ENCODE data around the gene COL11A1. TPM values are rescaled to one million over a fixed set of nuclear protein-coding genes. Genes with fewer than 3 reads are reported as not detected.
A peak's percentile ranks its signal among the peaks of the same experiment; 100 is the strongest.

The COL11A1 gene
- total and polyA plus RNA-seq, 2 experiments from 2014 or later: 12.3 to 12.5 TPM

DNA sequence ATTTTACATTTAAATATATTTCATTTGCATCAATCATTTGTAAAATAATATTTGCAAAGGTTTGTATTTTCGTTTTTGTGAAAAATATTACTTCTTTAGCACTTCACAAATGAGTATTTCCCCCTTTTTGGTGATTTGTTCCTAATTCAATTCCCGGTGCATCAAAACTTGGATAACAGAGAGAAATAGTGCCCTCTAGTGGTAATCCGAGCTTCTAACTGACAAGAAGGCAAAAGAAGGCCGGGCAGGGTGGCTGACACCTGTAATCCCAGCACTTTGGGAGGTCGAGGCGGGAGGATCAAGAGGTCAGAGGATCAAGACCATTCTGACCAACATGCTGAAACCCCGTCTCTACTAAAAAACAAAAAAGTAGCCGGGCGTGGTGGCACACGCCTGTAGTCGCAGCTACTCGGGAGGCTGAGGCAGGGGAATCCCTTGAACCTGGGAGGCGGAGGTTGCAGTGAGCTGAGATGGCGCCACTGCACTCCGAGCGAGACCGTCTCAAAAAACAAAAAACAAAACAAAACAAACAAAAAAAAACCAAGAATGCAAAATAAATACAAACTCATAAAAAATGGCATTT lies 137.7 kb downstream of the COL11A1 start:
- Histone ChIP-seq H3K27me3 (ENCODE audit: insufficient read depth) (no peaks in the 10 kb centered on the region), H3K27ac (ENCODE audit: low read depth) (no peak overlapping the region), H3K36me3 (ENCODE audit: insufficient read depth) (no peaks in the 10 kb centered on the region), H3K4me2 (no peak overlapping the region), H3K79me2 (replicated peaks; ENCODE audit: insufficient read depth) (no peaks in the 10 kb centered on the region), H4K20me1 (replicated peaks; ENCODE audit: insufficient read depth) (no peaks in the 10 kb centered on the region), H2AFZ (no peak overlapping the region), H3K4me1 (ENCODE audit: insufficient read depth) (peaks cover 13% of the 10 kb centered on the region), H3K9me2 (ENCODE audit: insufficient read depth) (no peaks in the 10 kb centered on the region), H3K4me3 (no peak overlapping the region), H3F3A (replicated peaks; ENCODE audit: low read depth) (no peaks in the 10 kb centered on the region)
- DNase-seq (ENCODE audit: low spot score) (peak; percentile 93), ATAC-seq (peak; percentile 32; the same call in 1 of the 3 replicates)
- no peak overlapping the region for H3K27ac Mint-ChIP-seq
- peaks cover 12% of the 10 kb centered on the region for H3K4me1 Mint-ChIP-seq
- H3K27me3 Mint-ChIP-seq (ENCODE audit: insufficient read depth, low read depth, poor library complexity): no peaks in the 10 kb centered on the region
- no peak overlapping the region for H3K4me3 Mint-ChIP-seq
- TF ChIP-seq, protein P1, sequence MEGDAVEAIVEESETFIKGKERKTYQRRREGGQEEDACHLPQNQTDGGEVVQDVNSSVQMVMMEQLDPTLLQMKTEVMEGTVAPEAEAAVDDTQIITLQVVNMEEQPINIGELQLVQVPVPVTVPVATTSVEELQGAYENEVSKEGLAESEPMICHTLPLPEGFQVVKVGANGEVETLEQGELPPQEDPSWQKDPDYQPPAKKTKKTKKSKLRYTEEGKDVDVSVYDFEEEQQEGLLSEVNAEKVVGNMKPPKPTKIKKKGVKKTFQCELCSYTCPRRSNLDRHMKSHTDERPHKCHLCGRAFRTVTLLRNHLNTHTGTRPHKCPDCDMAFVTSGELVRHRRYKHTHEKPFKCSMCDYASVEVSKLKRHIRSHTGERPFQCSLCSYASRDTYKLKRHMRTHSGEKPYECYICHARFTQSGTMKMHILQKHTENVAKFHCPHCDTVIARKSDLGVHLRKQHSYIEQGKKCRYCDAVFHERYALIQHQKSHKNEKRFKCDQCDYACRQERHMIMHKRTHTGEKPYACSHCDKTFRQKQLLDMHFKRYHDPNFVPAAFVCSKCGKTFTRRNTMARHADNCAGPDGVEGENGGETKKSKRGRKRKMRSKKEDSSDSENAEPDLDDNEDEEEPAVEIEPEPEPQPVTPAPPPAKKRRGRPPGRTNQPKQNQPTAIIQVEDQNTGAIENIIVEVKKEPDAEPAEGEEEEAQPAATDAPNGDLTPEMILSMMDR (conservative IDR thresholded peaks at IDR 0.05; ENCODE audit: low read depth in 2 of 2): peak; percentile 72 to 92
- TF ChIP-seq, protein P2, sequence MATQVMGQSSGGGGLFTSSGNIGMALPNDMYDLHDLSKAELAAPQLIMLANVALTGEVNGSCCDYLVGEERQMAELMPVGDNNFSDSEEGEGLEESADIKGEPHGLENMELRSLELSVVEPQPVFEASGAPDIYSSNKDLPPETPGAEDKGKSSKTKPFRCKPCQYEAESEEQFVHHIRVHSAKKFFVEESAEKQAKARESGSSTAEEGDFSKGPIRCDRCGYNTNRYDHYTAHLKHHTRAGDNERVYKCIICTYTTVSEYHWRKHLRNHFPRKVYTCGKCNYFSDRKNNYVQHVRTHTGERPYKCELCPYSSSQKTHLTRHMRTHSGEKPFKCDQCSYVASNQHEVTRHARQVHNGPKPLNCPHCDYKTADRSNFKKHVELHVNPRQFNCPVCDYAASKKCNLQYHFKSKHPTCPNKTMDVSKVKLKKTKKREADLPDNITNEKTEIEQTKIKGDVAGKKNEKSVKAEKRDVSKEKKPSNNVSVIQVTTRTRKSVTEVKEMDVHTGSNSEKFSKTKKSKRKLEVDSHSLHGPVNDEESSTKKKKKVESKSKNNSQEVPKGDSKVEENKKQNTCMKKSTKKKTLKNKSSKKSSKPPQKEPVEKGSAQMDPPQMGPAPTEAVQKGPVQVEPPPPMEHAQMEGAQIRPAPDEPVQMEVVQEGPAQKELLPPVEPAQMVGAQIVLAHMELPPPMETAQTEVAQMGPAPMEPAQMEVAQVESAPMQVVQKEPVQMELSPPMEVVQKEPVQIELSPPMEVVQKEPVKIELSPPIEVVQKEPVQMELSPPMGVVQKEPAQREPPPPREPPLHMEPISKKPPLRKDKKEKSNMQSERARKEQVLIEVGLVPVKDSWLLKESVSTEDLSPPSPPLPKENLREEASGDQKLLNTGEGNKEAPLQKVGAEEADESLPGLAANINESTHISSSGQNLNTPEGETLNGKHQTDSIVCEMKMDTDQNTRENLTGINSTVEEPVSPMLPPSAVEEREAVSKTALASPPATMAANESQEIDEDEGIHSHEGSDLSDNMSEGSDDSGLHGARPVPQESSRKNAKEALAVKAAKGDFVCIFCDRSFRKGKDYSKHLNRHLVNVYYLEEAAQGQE (IDR thresholded peaks at IDR 0.05; ENCODE audit: unreplicated experiment): no peak
- H3K9me3 Mint-ChIP-seq: no peaks in the 10 kb centered on the region
- 0 out of 3 replicates have a peak, but pooled peaks cover 3% of the 10 kb centered on the region for H3K36me3 Mint-ChIP-seq (ENCODE audit: low read depth)

DNA sequence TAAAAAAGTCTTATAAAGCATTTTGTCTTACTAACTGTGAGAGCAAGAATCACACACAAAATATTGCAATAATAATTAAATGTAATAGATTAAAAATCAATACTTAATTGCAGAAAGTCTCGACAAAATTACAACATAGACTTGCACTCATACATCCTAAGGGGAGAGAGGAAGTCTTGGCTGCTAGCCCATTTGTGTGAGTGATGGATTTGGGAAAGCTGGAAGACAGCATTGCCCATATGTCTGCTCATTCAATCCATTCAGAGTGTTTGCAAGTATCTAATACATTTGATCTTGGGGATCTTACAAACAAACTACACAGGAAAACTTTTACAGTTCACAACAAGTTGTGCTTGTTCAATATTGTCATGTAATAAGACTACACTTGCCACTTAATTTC lies 140.5 kb downstream of the COL11A1 start:
- no peaks in the 10 kb centered on the region for H4K20me1 ChIP-seq (replicated peaks; ENCODE audit: insufficient read depth)
- DNase-seq (ENCODE audit: low spot score) (no peak), ATAC-seq (no peak)
- H3K27me3 ChIP-seq (ENCODE audit: insufficient read depth): no peaks in the 10 kb centered on the region
- peaks cover 12% of the 10 kb centered on the region for H3K4me1 Mint-ChIP-seq
- H3K9me3 Mint-ChIP-seq: no peaks in the 10 kb centered on the region
- H3K4me3 ChIP-seq: no peak overlapping the region
- H3K27ac Mint-ChIP-seq: no peak overlapping the region
- H3K4me1 ChIP-seq (ENCODE audit: insufficient read depth): peaks cover 13% of the 10 kb centered on the region
- H3K4me2 ChIP-seq: no peak overlapping the region
- H3F3A ChIP-seq (replicated peaks; ENCODE audit: low read depth): no peaks in the 10 kb centered on the region
- no peak overlapping the region for H2AFZ ChIP-seq
- H3K27me3 Mint-ChIP-seq (ENCODE audit: insufficient read depth, low read depth, poor library complexity): no peaks in the 10 kb centered on the region
- no peaks in the 10 kb centered on the region for H3K79me2 ChIP-seq (replicated peaks; ENCODE audit: insufficient read depth)
- H3K4me3 Mint-ChIP-seq: no peak overlapping the region
- H3K36me3 Mint-ChIP-seq (ENCODE audit: low read depth): 0 out of 3 replicates have a peak, but pooled peaks cover 3% of the 10 kb centered on the region
- H3K36me3 ChIP-seq (ENCODE audit: insufficient read depth): no peaks in the 10 kb centered on the region
- H3K9me2 ChIP-seq (ENCODE audit: insufficient read depth): no peaks in the 10 kb centered on the region
- H3K27ac ChIP-seq (ENCODE audit: low read depth): no peak overlapping the region
- TF ChIP-seq, protein P3, sequence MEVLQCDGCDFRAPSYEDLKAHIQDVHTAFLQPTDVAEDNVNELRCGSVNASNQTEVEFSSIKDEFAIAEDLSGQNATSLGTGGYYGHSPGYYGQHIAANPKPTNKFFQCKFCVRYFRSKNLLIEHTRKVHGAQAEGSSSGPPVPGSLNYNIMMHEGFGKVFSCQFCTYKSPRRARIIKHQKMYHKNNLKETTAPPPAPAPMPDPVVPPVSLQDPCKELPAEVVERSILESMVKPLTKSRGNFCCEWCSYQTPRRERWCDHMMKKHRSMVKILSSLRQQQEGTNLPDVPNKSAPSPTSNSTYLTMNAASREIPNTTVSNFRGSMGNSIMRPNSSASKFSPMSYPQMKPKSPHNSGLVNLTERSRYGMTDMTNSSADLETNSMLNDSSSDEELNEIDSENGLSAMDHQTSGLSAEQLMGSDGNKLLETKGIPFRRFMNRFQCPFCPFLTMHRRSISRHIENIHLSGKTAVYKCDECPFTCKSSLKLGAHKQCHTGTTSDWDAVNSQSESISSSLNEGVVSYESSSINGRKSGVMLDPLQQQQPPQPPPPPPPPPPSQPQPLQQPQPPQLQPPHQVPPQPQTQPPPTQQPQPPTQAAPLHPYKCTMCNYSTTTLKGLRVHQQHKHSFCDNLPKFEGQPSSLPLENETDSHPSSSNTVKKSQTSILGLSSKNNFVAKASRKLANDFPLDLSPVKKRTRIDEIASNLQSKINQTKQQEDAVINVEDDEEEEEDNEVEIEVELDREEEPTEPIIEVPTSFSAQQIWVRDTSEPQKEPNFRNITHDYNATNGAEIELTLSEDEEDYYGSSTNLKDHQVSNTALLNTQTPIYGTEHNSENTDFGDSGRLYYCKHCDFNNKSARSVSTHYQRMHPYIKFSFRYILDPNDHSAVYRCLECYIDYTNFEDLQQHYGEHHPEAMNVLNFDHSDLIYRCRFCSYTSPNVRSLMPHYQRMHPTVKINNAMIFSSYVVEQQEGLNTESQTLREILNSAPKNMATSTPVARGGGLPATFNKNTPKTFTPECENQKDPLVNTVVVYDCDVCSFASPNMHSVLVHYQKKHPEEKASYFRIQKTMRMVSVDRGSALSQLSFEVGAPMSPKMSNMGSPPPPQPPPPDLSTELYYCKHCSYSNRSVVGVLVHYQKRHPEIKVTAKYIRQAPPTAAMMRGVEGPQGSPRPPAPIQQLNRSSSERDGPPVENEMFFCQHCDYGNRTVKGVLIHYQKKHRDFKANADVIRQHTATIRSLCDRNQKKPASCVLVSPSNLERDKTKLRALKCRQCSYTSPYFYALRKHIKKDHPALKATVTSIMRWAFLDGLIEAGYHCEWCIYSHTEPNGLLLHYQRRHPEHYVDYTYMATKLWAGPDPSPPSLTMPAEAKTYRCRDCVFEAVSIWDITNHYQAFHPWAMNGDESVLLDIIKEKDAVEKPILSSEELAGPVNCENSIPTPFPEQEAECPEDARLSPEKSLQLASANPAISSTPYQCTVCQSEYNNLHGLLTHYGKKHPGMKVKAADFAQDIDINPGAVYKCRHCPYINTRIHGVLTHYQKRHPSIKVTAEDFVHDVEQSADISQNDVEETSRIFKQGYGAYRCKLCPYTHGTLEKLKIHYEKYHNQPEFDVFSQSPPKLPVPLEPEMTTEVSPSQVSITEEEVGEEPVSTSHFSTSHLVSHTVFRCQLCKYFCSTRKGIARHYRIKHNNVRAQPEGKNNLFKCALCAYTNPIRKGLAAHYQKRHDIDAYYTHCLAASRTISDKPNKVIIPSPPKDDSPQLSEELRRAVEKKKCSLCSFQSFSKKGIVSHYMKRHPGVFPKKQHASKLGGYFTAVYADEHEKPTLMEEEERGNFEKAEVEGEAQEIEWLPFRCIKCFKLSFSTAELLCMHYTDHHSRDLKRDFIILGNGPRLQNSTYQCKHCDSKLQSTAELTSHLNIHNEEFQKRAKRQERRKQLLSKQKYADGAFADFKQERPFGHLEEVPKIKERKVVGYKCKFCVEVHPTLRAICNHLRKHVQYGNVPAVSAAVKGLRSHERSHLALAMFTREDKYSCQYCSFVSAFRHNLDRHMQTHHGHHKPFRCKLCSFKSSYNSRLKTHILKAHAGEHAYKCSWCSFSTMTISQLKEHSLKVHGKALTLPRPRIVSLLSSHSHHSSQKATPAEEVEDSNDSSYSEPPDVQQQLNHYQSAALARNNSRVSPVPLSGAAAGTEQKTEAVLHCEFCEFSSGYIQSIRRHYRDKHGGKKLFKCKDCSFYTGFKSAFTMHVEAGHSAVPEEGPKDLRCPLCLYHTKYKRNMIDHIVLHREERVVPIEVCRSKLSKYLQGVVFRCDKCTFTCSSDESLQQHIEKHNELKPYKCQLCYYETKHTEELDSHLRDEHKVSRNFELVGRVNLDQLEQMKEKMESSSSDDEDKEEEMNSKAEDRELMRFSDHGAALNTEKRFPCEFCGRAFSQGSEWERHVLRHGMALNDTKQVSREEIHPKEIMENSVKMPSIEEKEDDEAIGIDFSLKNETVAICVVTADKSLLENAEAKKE (CRISPR knock-in tag; IDR thresholded peaks at IDR 0.05): no peak
- TF ChIP-seq EZH2phosphoT487 (IDR thresholded peaks at IDR 0.05; ENCODE audit: unreplicated experiment) (no peak), ZNF331 (CRISPR knock-in tag; IDR thresholded peaks at IDR 0.05; ENCODE audit: low read depth) (no peak), NANOG (IDR thresholded peaks at IDR 0.05; ENCODE audit: borderline replicate concordance) (no peak)

Data from GM23338 (cell line).